Neural cell (in vitro differentiated cells): ENCODE measurements around the gene FGD3. TPM values are rescaled to one million over a fixed set of nuclear protein-coding genes. Genes with fewer than 3 reads are reported as not detected.

Source experiments
- H2AFZ ChIP-seq: fragments of 200-600, 300-800 bp; sonication (generic), shearing (Covaris generic); 2 replicates; pipeline ENCODE4 v1.6.0; 2014; ENCODE audit warnings: low read depth, mild to moderate bottlenecking, antibody characterized with exemption, low read length, moderate library complexity
- H3F3A ChIP-seq: fragments of 200-600 bp; shearing (Covaris generic); 2 replicates; pipeline ENCODE4 v1.6.1; 2016; ENCODE audit warnings: mild to moderate bottlenecking, moderate library complexity, mixed read lengths, antibody characterized with exemption, low read length; ENCODE audit not compliant: insufficient read depth, poor library complexity, severe bottlenecking
- H3K27ac ChIP-seq: fragments of 200-600, 300-800 bp; sonication (generic), shearing (Covaris generic); 2 replicates; pipeline ENCODE4 v1.5.1; 2014; ENCODE audit warnings: mild to moderate bottlenecking, low read length, moderate library complexity
- H3K27me3 ChIP-seq: fragments of 300-800, 200-600 bp; sonication (generic), shearing (Covaris generic); 2 replicates; pipeline ENCODE4 v1.6.0; 2014; ENCODE audit warnings: mild to moderate bottlenecking, low read depth, low read length, moderate library complexity; ENCODE audit not compliant: insufficient read depth
- H3K36me3 ChIP-seq: fragments of 300-800, 200-600 bp; sonication (generic), shearing (Covaris generic); 2 replicates; pipeline ENCODE4 v1.5.1; 2014; ENCODE audit warnings: mild to moderate bottlenecking, antibody characterized with exemption, low read length, moderate library complexity; ENCODE audit not compliant: insufficient read depth
- H3K4me2 ChIP-seq: fragments of 300-800, 200-600 bp; sonication (generic), shearing (Covaris generic); 2 replicates; pipeline ENCODE4 v1.6.0; 2014; ENCODE audit warnings: mild to moderate bottlenecking, low read length
- H3K4me3 ChIP-seq: fragments of 300-800, 200-600 bp; sonication (generic), shearing (Covaris generic); 2 replicates; pipeline ENCODE4 v1.5.1; 2014; ENCODE audit warnings: mild to moderate bottlenecking, low read length, moderate library complexity
- H3K79me2 ChIP-seq: fragments of 200-600 bp; shearing (Covaris generic); replicated peaks from 2 replicates; pipeline ENCODE4 v1.6.0; 2014; ENCODE audit warnings: mild to moderate bottlenecking, low read length, moderate library complexity; ENCODE audit not compliant: insufficient read depth
- H3K9ac ChIP-seq: fragments of 300-800, 200-600 bp; sonication (generic), shearing (Covaris generic); 2 replicates; pipeline ENCODE4 v1.6.1; 2016; ENCODE audit warnings: mild to moderate bottlenecking, low read length, mixed read lengths
- H3K9me2 ChIP-seq: fragments of 200-600 bp; shearing (Covaris generic); 2 replicates; pipeline ENCODE4 v1.6.1; 2016; ENCODE audit warnings: mild to moderate bottlenecking, low read length, mixed read lengths; ENCODE audit not compliant: insufficient read depth
- H3K9me3 ChIP-seq: fragments of 200-600, 300-800 bp; sonication (generic), shearing (Covaris generic); 2 replicates; pipeline ENCODE4 v1.6.1; 2016; ENCODE audit warnings: mild to moderate bottlenecking, mixed run types, low read length, moderate library complexity, mixed read lengths
- H4K20me1 ChIP-seq: fragments of 200-600 bp; shearing (Covaris generic); 2 replicates; pipeline ENCODE4 v1.6.1; 2016; ENCODE audit warnings: mild to moderate bottlenecking, mixed run types; ENCODE audit not compliant: insufficient read depth
- EP300 ChIP-seq: fragments of 450-650 bp; conservative IDR thresholded peaks from 2 replicates; pipeline ENCODE4 v1.6.1; 2014; ENCODE audit warnings: antibody characterized with exemption, mild to moderate bottlenecking, moderate library complexity; ENCODE audit not compliant: poor library complexity, severe bottlenecking
- POLR2AphosphoS5 ChIP-seq: IDR thresholded peaks from 2 replicates; pipeline ENCODE4 v1.6.1; 2012
- RAD21 ChIP-seq: fragments of 450-650 bp; conservative IDR thresholded peaks from 2 replicates; pipeline ENCODE4 v1.6.1; 2014; ENCODE audit warnings: antibody characterized with exemption, mild to moderate bottlenecking, moderate library complexity
- TAF1 ChIP-seq: IDR thresholded peaks from 2 replicates; pipeline ENCODE4 v1.6.1; 2012; ENCODE audit warnings: low read depth
- polyA plus RNA-seq: library from polyadenylated mRNA; depleted of rRNA; stranded (reverse); fragments of >200 nt; gene quantifications from 2 replicates; pipeline ENCODE4 v1.2.3, GENCODE V29; 2014
- TF ChIP-seq, protein P1 (sequence below): fragments of 450-650 bp; IDR thresholded peaks from 2 replicates; pipeline ENCODE4 v1.5.1; 2014; ENCODE audit warnings: antibody characterized with exemption, mild to moderate bottlenecking, moderate library complexity; ENCODE audit not compliant: poor library complexity, severe bottlenecking
- TF ChIP-seq, protein P2 (sequence below): IDR thresholded peaks from 2 replicates; pipeline ENCODE4 v1.6.1; 2012; ENCODE audit warnings: borderline replicate concordance

Gene FGD3
- polyA plus RNA-seq, 1 donor from 2014 or later, result 8.3 TPM

DNA sequence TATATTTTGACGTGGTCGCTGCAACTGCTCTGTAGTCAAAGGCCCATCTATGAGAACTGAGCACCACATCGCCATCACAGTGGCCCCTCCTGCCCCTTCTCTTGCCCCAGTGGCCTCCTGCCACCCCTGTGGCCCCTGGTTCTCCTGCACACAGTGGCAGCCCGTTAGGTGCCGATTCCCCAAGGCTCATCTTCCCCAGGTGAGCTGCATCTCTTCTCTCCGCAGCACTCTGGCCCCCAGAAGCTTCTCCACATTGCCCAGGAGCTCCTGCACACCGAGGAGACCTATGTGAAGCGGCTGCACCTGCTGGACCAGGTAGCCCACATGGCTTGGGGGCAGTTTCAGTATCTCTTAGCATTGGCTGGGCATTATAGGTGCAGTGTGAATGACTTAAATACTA, 55.4 kb downstream of the FGD3 start:
- Histone ChIP-seq H3K27ac (no peak overlapping the region), H3K9me2 (no peaks in the 10 kb centered on the region), H3K79me2 (no peaks in the 10 kb centered on the region), H3K27me3 (no peaks in the 10 kb centered on the region), H3K36me3 (no peaks in the 10 kb centered on the region), H3K4me2 (no peak overlapping the region), H3K4me3 (no peak overlapping the region), H3K9me3 (no peaks in the 10 kb centered on the region), H3K9ac (no peak overlapping the region), H3F3A (no peaks in the 10 kb centered on the region), H4K20me1 (no peaks in the 10 kb centered on the region), H2AFZ (no peak overlapping the region)
- TF ChIP-seq TAF1, result no peak
- no peak for TF ChIP-seq EP300
- no peak for TF ChIP-seq RAD21
- TF ChIP-seq POLR2AphosphoS5, result no peak

DNA sequence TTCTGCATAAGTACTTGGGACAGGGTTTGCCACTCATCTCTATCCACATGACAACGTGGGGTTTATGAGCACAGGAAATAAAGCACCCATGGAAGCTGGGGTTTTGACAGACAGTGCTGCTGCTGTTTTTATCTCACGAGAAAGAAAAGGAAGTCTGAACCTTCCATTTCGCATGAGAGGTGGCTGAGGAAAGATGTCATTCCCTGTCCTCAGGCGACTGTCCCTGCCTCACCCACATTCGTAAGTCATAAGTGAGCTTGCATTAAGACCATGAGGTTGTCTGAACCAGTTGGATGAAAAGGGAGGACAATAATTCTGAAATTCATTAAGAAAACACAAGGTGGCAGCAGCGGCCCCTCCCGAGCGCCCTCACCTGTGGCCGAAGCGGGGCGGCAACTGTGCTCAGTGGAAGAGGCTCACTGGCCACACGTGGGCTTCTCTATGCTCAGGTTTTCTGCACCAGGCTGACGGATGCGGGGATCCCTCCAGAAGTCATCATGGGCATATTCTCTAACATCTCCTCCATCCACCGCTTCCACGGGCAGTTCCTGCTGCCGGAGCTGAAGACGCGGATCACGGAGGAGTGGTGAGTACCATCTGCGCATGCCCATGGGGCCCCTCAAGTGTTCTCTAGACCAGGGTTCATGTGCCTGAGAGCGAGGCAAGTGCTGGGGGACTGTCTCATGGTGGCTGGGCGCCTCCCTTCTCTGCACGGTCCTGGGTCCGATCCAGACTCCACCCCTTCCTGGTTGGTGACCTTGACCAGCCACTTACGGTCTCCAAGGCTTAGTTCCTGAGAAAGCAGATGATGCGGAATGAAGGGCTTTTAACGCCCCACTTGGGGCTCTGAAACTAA, 56.5 kb downstream of the FGD3 start:
- Histone ChIP-seq H2AFZ (no peak overlapping the region), H3K9ac (no peak overlapping the region), H3K4me2 (no peak overlapping the region)

More for the DNA sequence above, 56.5 kb downstream of the FGD3 start:
- TF ChIP-seq, protein P1, sequence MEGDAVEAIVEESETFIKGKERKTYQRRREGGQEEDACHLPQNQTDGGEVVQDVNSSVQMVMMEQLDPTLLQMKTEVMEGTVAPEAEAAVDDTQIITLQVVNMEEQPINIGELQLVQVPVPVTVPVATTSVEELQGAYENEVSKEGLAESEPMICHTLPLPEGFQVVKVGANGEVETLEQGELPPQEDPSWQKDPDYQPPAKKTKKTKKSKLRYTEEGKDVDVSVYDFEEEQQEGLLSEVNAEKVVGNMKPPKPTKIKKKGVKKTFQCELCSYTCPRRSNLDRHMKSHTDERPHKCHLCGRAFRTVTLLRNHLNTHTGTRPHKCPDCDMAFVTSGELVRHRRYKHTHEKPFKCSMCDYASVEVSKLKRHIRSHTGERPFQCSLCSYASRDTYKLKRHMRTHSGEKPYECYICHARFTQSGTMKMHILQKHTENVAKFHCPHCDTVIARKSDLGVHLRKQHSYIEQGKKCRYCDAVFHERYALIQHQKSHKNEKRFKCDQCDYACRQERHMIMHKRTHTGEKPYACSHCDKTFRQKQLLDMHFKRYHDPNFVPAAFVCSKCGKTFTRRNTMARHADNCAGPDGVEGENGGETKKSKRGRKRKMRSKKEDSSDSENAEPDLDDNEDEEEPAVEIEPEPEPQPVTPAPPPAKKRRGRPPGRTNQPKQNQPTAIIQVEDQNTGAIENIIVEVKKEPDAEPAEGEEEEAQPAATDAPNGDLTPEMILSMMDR, result peak; percentile 38
- no peak for TF ChIP-seq TAF1
- TF ChIP-seq, protein P2, sequence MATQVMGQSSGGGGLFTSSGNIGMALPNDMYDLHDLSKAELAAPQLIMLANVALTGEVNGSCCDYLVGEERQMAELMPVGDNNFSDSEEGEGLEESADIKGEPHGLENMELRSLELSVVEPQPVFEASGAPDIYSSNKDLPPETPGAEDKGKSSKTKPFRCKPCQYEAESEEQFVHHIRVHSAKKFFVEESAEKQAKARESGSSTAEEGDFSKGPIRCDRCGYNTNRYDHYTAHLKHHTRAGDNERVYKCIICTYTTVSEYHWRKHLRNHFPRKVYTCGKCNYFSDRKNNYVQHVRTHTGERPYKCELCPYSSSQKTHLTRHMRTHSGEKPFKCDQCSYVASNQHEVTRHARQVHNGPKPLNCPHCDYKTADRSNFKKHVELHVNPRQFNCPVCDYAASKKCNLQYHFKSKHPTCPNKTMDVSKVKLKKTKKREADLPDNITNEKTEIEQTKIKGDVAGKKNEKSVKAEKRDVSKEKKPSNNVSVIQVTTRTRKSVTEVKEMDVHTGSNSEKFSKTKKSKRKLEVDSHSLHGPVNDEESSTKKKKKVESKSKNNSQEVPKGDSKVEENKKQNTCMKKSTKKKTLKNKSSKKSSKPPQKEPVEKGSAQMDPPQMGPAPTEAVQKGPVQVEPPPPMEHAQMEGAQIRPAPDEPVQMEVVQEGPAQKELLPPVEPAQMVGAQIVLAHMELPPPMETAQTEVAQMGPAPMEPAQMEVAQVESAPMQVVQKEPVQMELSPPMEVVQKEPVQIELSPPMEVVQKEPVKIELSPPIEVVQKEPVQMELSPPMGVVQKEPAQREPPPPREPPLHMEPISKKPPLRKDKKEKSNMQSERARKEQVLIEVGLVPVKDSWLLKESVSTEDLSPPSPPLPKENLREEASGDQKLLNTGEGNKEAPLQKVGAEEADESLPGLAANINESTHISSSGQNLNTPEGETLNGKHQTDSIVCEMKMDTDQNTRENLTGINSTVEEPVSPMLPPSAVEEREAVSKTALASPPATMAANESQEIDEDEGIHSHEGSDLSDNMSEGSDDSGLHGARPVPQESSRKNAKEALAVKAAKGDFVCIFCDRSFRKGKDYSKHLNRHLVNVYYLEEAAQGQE, result no peak
- TF ChIP-seq RAD21, result peak; percentile 20
- no peaks in the 10 kb centered on the region for H3K9me2 ChIP-seq
- no peaks in the 10 kb centered on the region for H3K36me3 ChIP-seq
- H3K79me2 ChIP-seq, result no peaks in the 10 kb centered on the region
- no peak overlapping the region for H3K4me3 ChIP-seq
- H4K20me1 ChIP-seq, result no peaks in the 10 kb centered on the region
- H3K9me3 ChIP-seq, result no peaks in the 10 kb centered on the region
- no peaks in the 10 kb centered on the region for H3K27me3 ChIP-seq
- no peak overlapping the region for H3K27ac ChIP-seq
- no peaks in the 10 kb centered on the region for H3F3A ChIP-seq
